Retinal pigment epithelial cell (primary cell): Measurements from ENCODE around the gene KIF3B.

ENCODE experiments used
- DNase-seq: peaks from one replicate; pipeline ENCODE4 v3.0.0-alpha.2; 2010; ENCODE audit warnings: low read depth
- H3K4me3 ChIP-seq: 2 replicates; pipeline ENCODE4 v1.5.1; 2011; ENCODE audit warnings: mild to moderate bottlenecking, low read length, control low read depth, moderate library complexity
- CTCF ChIP-seq: conservative IDR thresholded peaks from 2 replicates; pipeline ENCODE4 v1.5.1; 2011; ENCODE audit warnings: low read depth, low read length, control low read depth, inconsistent platforms

KIF3B gene

GRCh38 chr20:32362901-32363364 is 85.5 kb downstream of the KIF3B start:
- no peak overlapping the region for H3K4me3 ChIP-seq
- no peak for TF ChIP-seq CTCF
- no peak for DNase-seq

GRCh38 chr20:32363492-32363891 is 86.0 kb downstream of the KIF3B start:
- DNase-seq: no peak
- TF ChIP-seq CTCF: no peak
- H3K4me3 ChIP-seq: no peak overlapping the region

GRCh38 chr20:32364554-32365208 is 87.2 kb downstream of the KIF3B start:
- no peak for DNase-seq
- TF ChIP-seq CTCF: no peak
- no peak overlapping the region for H3K4me3 ChIP-seq

- no peak for DNase-seq
- no peak overlapping the region for H3K4me3 ChIP-seq
- no peak for TF ChIP-seq CTCF
These were observed 88.1 kb downstream of the KIF3B start for GRCh38 chr20:32365564-32365963.

GRCh38 chr20:32366380-32366779 is 88.9 kb downstream of the KIF3B start:
- no peak overlapping the region for H3K4me3 ChIP-seq
- no peak for DNase-seq

GRCh38 chr20:32368323-32368722 is 90.9 kb downstream of the KIF3B start:
- no peak for DNase-seq
- no peak overlapping the region for H3K4me3 ChIP-seq
- no peak for TF ChIP-seq CTCF

More at GRCh38 chr20:32366380-32366779, 88.9 kb downstream of the KIF3B start:
- no peak for TF ChIP-seq CTCF

- TF ChIP-seq CTCF: no peak
- DNase-seq: no peak
- no peak overlapping the region for H3K4me3 ChIP-seq
These were observed 91.5 kb downstream of the KIF3B start for GRCh38 chr20:32368925-32369324.
